22Rv1 (cell line): ENCODE results near the gene GIMAP2.

ENCODE experiments used
- CTCF ChIP-seq: fragments of 450-650 bp; IDR thresholded peaks from 2 replicates; pipeline ENCODE4 v1.5.1; 2017; ENCODE audit warnings: mild to moderate bottlenecking
- ZFX ChIP-seq: fragments of 450-650 bp; IDR thresholded peaks from 2 replicates; pipeline ENCODE4 v1.6.1; 2017; ENCODE audit warnings: antibody characterized with exemption, borderline replicate concordance

GRCh38 chr7:150686030-150686631 is 625 bp downstream of the GIMAP2 start:
- TF ChIP-seq CTCF: no peak
- TF ChIP-seq ZFX: no peak
